CD14-positive monocyte (primary cell): ENCODE results near the gene SPATA46. TPM values are rescaled to one million over a fixed set of nuclear protein-coding genes. Genes with fewer than 3 reads are reported as not detected.

ENCODE experiments used
- DNase-seq, 3 donors: peaks; one replicate each; pipeline ENCODE4 v3.0.0-alpha.2; 2011 to 2022
- H2AFZ ChIP-seq: 2 replicates; pipeline ENCODE4 v1.6.0; 2012; ENCODE audit warnings: mild to moderate bottlenecking, low read depth, low read length, inconsistent platforms; ENCODE audit not compliant: insufficient read depth, poor library complexity, severe bottlenecking
- H3K27ac ChIP-seq, 2 donors: 1 replicate in 1 of 2; 2 replicates in 1 of 2; pipeline ENCODE4 v1.5.1; 2012 to 2013; ENCODE audit warnings: low read length in 2 of 2, control low read depth in 1 of 2, inconsistent platforms in 1 of 2, low read depth in 1 of 2, mild to moderate bottlenecking in 1 of 2
- H3K27me3 ChIP-seq, 2 donors: one replicate each; pipeline versions ENCODE4 v1.6.0 to v1.6.1; 2011 to 2013; ENCODE audit warnings: low read length in 2 of 2; ENCODE audit not compliant: control insufficient read depth in 2 of 2, insufficient read depth in 2 of 2
- H3K36me3 ChIP-seq, 2 donors: replicated peaks in 1 of 2; 1 replicate in 1 of 2; 2 replicates in 1 of 2; pipeline versions ENCODE4 v1.5.1 to v1.6.1; 2012 to 2013; ENCODE audit warnings: low read length in 2 of 2, control low read depth in 1 of 2, inconsistent platforms in 1 of 2, mild to moderate bottlenecking in 1 of 2; ENCODE audit not compliant: insufficient read depth in 2 of 2, control insufficient read depth in 1 of 2
- H3K4me1 ChIP-seq, 2 donors: 1 replicate in 1 of 2; 2 replicates in 1 of 2; pipeline versions ENCODE4 v1.5.1 to v1.6.1; 2012 to 2013; ENCODE audit warnings: low read length in 2 of 2, control low read depth in 1 of 2, inconsistent platforms in 1 of 2, mild to moderate bottlenecking in 1 of 2, moderate library complexity in 1 of 2; ENCODE audit not compliant: insufficient read depth in 2 of 2, control insufficient read depth in 1 of 2
- H3K4me2 ChIP-seq: replicated peaks from 2 replicates; pipeline ENCODE3; 2012; ENCODE audit warnings: low read length, moderate library complexity, mild to moderate bottlenecking; ENCODE audit not compliant: poor library complexity, severe bottlenecking; ENCODE audit errors: extremely low read depth
- H3K4me3 ChIP-seq, 3 experiments: fragments of 200-600 bp in 1 of 3; sonication (generic) in 1 of 3; replicated peaks in 1 of 3; 1 replicate in 2 of 3; 2 replicates in 1 of 3; pipeline ENCODE4 v1.5.1; 2011 to 2013; ENCODE audit warnings: low read length in 3 of 3, mild to moderate bottlenecking in 3 of 3, control low read depth in 2 of 3, low read depth in 2 of 3, inconsistent platforms in 1 of 3, moderate library complexity in 1 of 3
- H3K79me2 ChIP-seq: 2 replicates; pipeline ENCODE4 v1.6.0; 2012; ENCODE audit warnings: mild to moderate bottlenecking, control low read depth, inconsistent platforms, low read length, moderate library complexity; ENCODE audit not compliant: insufficient read depth
- H3K9ac ChIP-seq: 2 replicates; pipeline ENCODE4 v1.6.0; 2017; ENCODE audit warnings: low read length, mild to moderate bottlenecking; ENCODE audit not compliant: insufficient read depth, poor library complexity, severe bottlenecking
- H3K9me3 ChIP-seq, 2 donors: replicated peaks in 1 of 2; 1 replicate in 1 of 2; 2 replicates in 1 of 2; pipeline versions ENCODE4 v1.5.1 to v1.6.1; 2012 to 2013; ENCODE audit warnings: low read length in 2 of 2, control low read depth in 1 of 2; ENCODE audit not compliant: control insufficient read depth in 1 of 2, insufficient read depth in 1 of 2
- H4K20me1 ChIP-seq: 2 replicates; pipeline ENCODE4 v1.6.0; 2012; ENCODE audit warnings: mild to moderate bottlenecking, low read length, control low read depth, moderate library complexity; ENCODE audit not compliant: insufficient read depth
- H3K27ac Mint-ChIP-seq, 7 donors: one replicate each; pipeline ENCODE4 v1.8.0; 2020; ENCODE audit warnings: mild to moderate bottlenecking in 7 of 7, mixed read lengths in 7 of 7, moderate library complexity in 6 of 7, inconsistent platforms in 2 of 7
- H3K27me3 Mint-ChIP-seq, 3 donors: one replicate each; pipeline ENCODE4 v1.8.0; 2021 to 2022; ENCODE audit warnings: low read depth in 3 of 3, mild to moderate bottlenecking in 3 of 3, mixed read lengths in 3 of 3, moderate library complexity in 3 of 3, inconsistent platforms in 1 of 3
- H3K36me3 Mint-ChIP-seq, 2 donors: one replicate each; pipeline ENCODE4 v1.8.0; 2020; ENCODE audit warnings: mixed read lengths in 2 of 2, inconsistent platforms in 1 of 2, mild to moderate bottlenecking in 1 of 2
- H3K4me1 Mint-ChIP-seq: one replicate; pipeline ENCODE4 v1.8.0; 2020; ENCODE audit warnings: mild to moderate bottlenecking, mixed read lengths
- H3K4me3 Mint-ChIP-seq, 2 donors: one replicate each; pipeline ENCODE4 v1.8.0; 2020; ENCODE audit warnings: mild to moderate bottlenecking in 2 of 2, mixed read lengths in 2 of 2, moderate library complexity in 1 of 2
- H3K9me3 Mint-ChIP-seq, 7 donors: one replicate each; pipeline ENCODE4 v1.8.0; 2020 to 2022; ENCODE audit warnings: mixed read lengths in 7 of 7, mild to moderate bottlenecking in 6 of 7, moderate library complexity in 6 of 7, inconsistent platforms in 2 of 7
- WGBS: methylation state at CpG from one replicate; pipeline ENCODE4 v1.1.5; 2013; ENCODE audit warnings: missing lambda C conversion rate; ENCODE audit not compliant: insufficient coverage; 5-methylcytosine and 5-hydroxymethylcytosine counted together
- intact Hi-C, 2 donors: fragments of 100-400 bp; cut with micrococcal nuclease; formaldehyde crosslinking; loops; one replicate each; pipeline versions ENCODE4 v1.15.0 to v1.15.1; 2023
- polyA plus RNA-seq, 3 donors: library from polyadenylated mRNA; depleted of rRNA in 1 of 3; unstranded in 2 of 3; stranded (reverse) in 1 of 3; fragments of 300-500 nt in 2 of 3; fragments of >200 nt in 1 of 3; fragmentation: Illumina TruSeq in 2 of 3; gene quantifications; 1 replicate in 2 of 3; 2 replicates in 1 of 3; pipeline ENCODE4 v1.2.3, GENCODE V29; 2012 to 2021
- TF ChIP-seq, protein P1 (sequence below): fragments of 200-600 bp; IDR thresholded peaks from one replicate; pipeline ENCODE4 v1.8.0; 2022; ENCODE audit warnings: antibody characterized with exemption, mild to moderate bottlenecking

SPATA46 gene
- polyA plus RNA-seq, 3 donors, result not detected

- no peaks in the 10 kb centered on the region for H3K4me1 Mint-ChIP-seq
- Histone ChIP-seq H3K4me2 (no peak overlapping the region), H3K36me3 (peaks cover 0 to 5% of the 10 kb centered on the region in 2 donors), H3K79me2 (no peaks in the 10 kb centered on the region), H3K9ac (no peak overlapping the region), H4K20me1 (no peaks in the 10 kb centered on the region), H3K9me3 (no peaks in the 10 kb centered on the region), H3K4me3 (no peak overlapping the region), H2AFZ (no peak overlapping the region), H3K27ac (no peak overlapping the region), H3K4me1 (no peaks in the 10 kb centered on the region), H3K27me3 (no peaks in the 10 kb centered on the region)
- no peak for DNase-seq
- TF ChIP-seq, protein P1, sequence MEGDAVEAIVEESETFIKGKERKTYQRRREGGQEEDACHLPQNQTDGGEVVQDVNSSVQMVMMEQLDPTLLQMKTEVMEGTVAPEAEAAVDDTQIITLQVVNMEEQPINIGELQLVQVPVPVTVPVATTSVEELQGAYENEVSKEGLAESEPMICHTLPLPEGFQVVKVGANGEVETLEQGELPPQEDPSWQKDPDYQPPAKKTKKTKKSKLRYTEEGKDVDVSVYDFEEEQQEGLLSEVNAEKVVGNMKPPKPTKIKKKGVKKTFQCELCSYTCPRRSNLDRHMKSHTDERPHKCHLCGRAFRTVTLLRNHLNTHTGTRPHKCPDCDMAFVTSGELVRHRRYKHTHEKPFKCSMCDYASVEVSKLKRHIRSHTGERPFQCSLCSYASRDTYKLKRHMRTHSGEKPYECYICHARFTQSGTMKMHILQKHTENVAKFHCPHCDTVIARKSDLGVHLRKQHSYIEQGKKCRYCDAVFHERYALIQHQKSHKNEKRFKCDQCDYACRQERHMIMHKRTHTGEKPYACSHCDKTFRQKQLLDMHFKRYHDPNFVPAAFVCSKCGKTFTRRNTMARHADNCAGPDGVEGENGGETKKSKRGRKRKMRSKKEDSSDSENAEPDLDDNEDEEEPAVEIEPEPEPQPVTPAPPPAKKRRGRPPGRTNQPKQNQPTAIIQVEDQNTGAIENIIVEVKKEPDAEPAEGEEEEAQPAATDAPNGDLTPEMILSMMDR, result no peak
- H3K27ac Mint-ChIP-seq, result no peak overlapping the region
- peaks cover 0 to 2% (median 0%) of the 10 kb centered on the region in 7 donors for H3K9me3 Mint-ChIP-seq
- intact Hi-C loops, result no loop called here
- peaks cover 0 to 9% of the 10 kb centered on the region in 2 donors for H3K36me3 Mint-ChIP-seq
- peaks cover 0 to 8% (median 4%) of the 10 kb centered on the region in 3 donors for H3K27me3 Mint-ChIP-seq
- no peak overlapping the region for H3K4me3 Mint-ChIP-seq
- WGBS, result 100% methylated on average over 2 of the region's 4 CpGs
Measured at GRCh38 chr1:162368451-162368850, 8.2 kb downstream of the SPATA46 start.

GRCh38 chr1:162367772-162368171 is 8.9 kb downstream of the SPATA46 start:
- peaks cover 0 to 8% (median 4%) of the 10 kb centered on the region in 3 donors for H3K27me3 Mint-ChIP-seq
- Histone ChIP-seq H3K27ac (no peak overlapping the region), H3K4me2 (no peak overlapping the region), H3K27me3 (no peaks in the 10 kb centered on the region), H3K9me3 (no peaks in the 10 kb centered on the region), H4K20me1 (no peaks in the 10 kb centered on the region), H3K79me2 (no peaks in the 10 kb centered on the region), H2AFZ (no peak overlapping the region), H3K9ac (no peak overlapping the region), H3K4me1 (no peaks in the 10 kb centered on the region), H3K36me3 (peaks cover 0 to 5% of the 10 kb centered on the region in 2 donors), H3K4me3 (no peak overlapping the region)
- H3K4me1 Mint-ChIP-seq, result no peaks in the 10 kb centered on the region
- peaks cover 0 to 9% of the 10 kb centered on the region in 2 donors for H3K36me3 Mint-ChIP-seq
- H3K4me3 Mint-ChIP-seq, result no peak overlapping the region
- intact Hi-C loops, result no loop called here
- 100% methylated on average over 3 of the region's 10 CpGs for WGBS
- DNase-seq, result no peak
- no peak overlapping the region for H3K27ac Mint-ChIP-seq
- TF ChIP-seq, protein P1, result no peak
- peaks cover 0 to 2% (median 0%) of the 10 kb centered on the region in 7 donors for H3K9me3 Mint-ChIP-seq
